ENCODE results near the gene PLEKHH3. TPM values are rescaled to one million over a fixed set of nuclear protein-coding genes. Genes with fewer than 3 reads are reported as not detected.
"Not testable (repeated sequence)": the region's sequence is repeated elsewhere in the genome, so short reads cannot be mapped to it uniquely, and the experiment has no call there.

PLEKHH3 gene
- total and polyA plus RNA-seq, 4 donors: 5.5 to 26.4 (median 20.3) TPM

GRCh38 chr17:42642336-42642735, 34.5 kb downstream of the PLEKHH3 start:
- H3K27ac ChIP-seq (ENCODE audit: low read depth, low read length): no peak overlapping the region
- H3K4me1 ChIP-seq (ENCODE audit: control insufficient read depth, insufficient read depth, low read length): no peaks in the 10 kb centered on the region
- no peaks in the 10 kb centered on the region for H3K36me3 ChIP-seq (ENCODE audit: control insufficient read depth, insufficient read depth, low read length)
- no peak overlapping the region for H3K4me3 ChIP-seq (ENCODE audit: low read depth, low read length)
- no peaks in the 10 kb centered on the region for H3K27me3 ChIP-seq (ENCODE audit: control insufficient read depth, insufficient read depth, low read length)
- peak in 1 of 6 donors; percentile 9 for DNase-seq (ENCODE audit: low read depth in 4 of 6, low spot score in 6 of 6)
- H3K9me3 ChIP-seq (ENCODE audit: control insufficient read depth, insufficient read depth, low read length): no peaks in the 10 kb centered on the region
- 29% methylated on average over 1 of the region's 2 CpGs for WGBS (ENCODE audit: insufficient coverage)

- Histone ChIP-seq H3K9me3 (ENCODE audit: control insufficient read depth, insufficient read depth, low read length) (no peaks in the 10 kb centered on the region), H3K4me3 (ENCODE audit: low read depth, low read length) (no peak overlapping the region), H3K36me3 (ENCODE audit: control insufficient read depth, insufficient read depth, low read length) (no peaks in the 10 kb centered on the region), H3K27me3 (ENCODE audit: control insufficient read depth, insufficient read depth, low read length) (no peaks in the 10 kb centered on the region), H3K27ac (ENCODE audit: low read depth, low read length) (no peak overlapping the region), H3K4me1 (ENCODE audit: control insufficient read depth, insufficient read depth, low read length) (no peaks in the 10 kb centered on the region)
- 100% methylated on average over 1 of the region's 4 CpGs for WGBS (ENCODE audit: insufficient coverage)
- DNase-seq (ENCODE audit: low read depth in 4 of 6, low spot score in 6 of 6): no peak
Measured at GRCh38 chr17:42640121-42640520, 36.7 kb downstream of the PLEKHH3 start.

- Histone ChIP-seq H3K4me3 (ENCODE audit: low read depth, low read length) (no peak overlapping the region), H3K27ac (ENCODE audit: low read depth, low read length) (no peak overlapping the region), H3K4me1 (ENCODE audit: control insufficient read depth, insufficient read depth, low read length) (no peaks in the 10 kb centered on the region), H3K9me3 (ENCODE audit: control insufficient read depth, insufficient read depth, low read length) (no peaks in the 10 kb centered on the region), H3K27me3 (ENCODE audit: control insufficient read depth, insufficient read depth, low read length) (no peaks in the 10 kb centered on the region), H3K36me3 (ENCODE audit: control insufficient read depth, insufficient read depth, low read length) (no peaks in the 10 kb centered on the region)
- DNase-seq (ENCODE audit: low read depth in 4 of 6, low spot score in 6 of 6): no peak
- WGBS (ENCODE audit: insufficient coverage): 73% methylated on average over 6 of the region's 7 CpGs
Measured at GRCh38 chr17:42639525-42640113, 37.2 kb downstream of the PLEKHH3 start.

GRCh38 chr17:42632949-42633444, 43.8 kb downstream of the PLEKHH3 start:
- H3K27me3 ChIP-seq (ENCODE audit: control insufficient read depth, insufficient read depth, low read length): no peaks in the 10 kb centered on the region
- no peaks in the 10 kb centered on the region for H3K36me3 ChIP-seq (ENCODE audit: control insufficient read depth, insufficient read depth, low read length)
- 89% methylated on average over 9 of the region's 9 CpGs for WGBS (ENCODE audit: insufficient coverage)

GRCh38 chr17:42629411-42630009, 47.3 kb downstream of the PLEKHH3 start:
- Histone ChIP-seq H3K27me3 (ENCODE audit: control insufficient read depth, insufficient read depth, low read length) (no peaks in the 10 kb centered on the region), H3K4me1 (ENCODE audit: control insufficient read depth, insufficient read depth, low read length) (no peaks in the 10 kb centered on the region), H3K27ac (ENCODE audit: low read depth, low read length) (no peak overlapping the region), H3K36me3 (ENCODE audit: control insufficient read depth, insufficient read depth, low read length) (no peaks in the 10 kb centered on the region), H3K4me3 (ENCODE audit: low read depth, low read length) (no peak overlapping the region), H3K9me3 (ENCODE audit: control insufficient read depth, insufficient read depth, low read length) (no peaks in the 10 kb centered on the region)
- WGBS (ENCODE audit: insufficient coverage): 82% methylated on average over 2 of the region's 3 CpGs
- DNase-seq (ENCODE audit: low read depth in 4 of 6, low spot score in 6 of 6): no peak

More at GRCh38 chr17:42632949-42633444, 43.8 kb downstream of the PLEKHH3 start:
- no peak overlapping the region for H3K4me3 ChIP-seq (ENCODE audit: low read depth, low read length)
- DNase-seq (ENCODE audit: low read depth in 4 of 6, low spot score in 6 of 6): no peak
- H3K9me3 ChIP-seq (ENCODE audit: control insufficient read depth, insufficient read depth, low read length): no peaks in the 10 kb centered on the region
- no peaks in the 10 kb centered on the region for H3K4me1 ChIP-seq (ENCODE audit: control insufficient read depth, insufficient read depth, low read length)
- H3K27ac ChIP-seq (ENCODE audit: low read depth, low read length): no peak overlapping the region

- H3K27ac ChIP-seq (ENCODE audit: low read depth, low read length); H3K27me3 ChIP-seq (ENCODE audit: control insufficient read depth, insufficient read depth, low read length); H3K9me3 ChIP-seq (ENCODE audit: control insufficient read depth, insufficient read depth, low read length); H3K36me3 ChIP-seq (ENCODE audit: control insufficient read depth, insufficient read depth, low read length); DNase-seq (ENCODE audit: low read depth in 4 of 6, low spot score in 6 of 6); H3K4me3 ChIP-seq (ENCODE audit: low read depth, low read length); H3K4me1 ChIP-seq (ENCODE audit: control insufficient read depth, insufficient read depth, low read length): not testable (repeated sequence)
- 89% methylated on average over 3 of the region's 6 CpGs for WGBS (ENCODE audit: insufficient coverage)
Measured at GRCh38 chr17:42627032-42627764, 49.6 kb downstream of the PLEKHH3 start.

- Histone ChIP-seq H3K36me3 (ENCODE audit: control insufficient read depth, insufficient read depth, low read length) (no peaks in the 10 kb centered on the region), H3K4me1 (ENCODE audit: control insufficient read depth, insufficient read depth, low read length) (peaks cover under 1% of the 10 kb centered on the region), H3K27ac (ENCODE audit: low read depth, low read length) (no peak overlapping the region), H3K4me3 (ENCODE audit: low read depth, low read length) (no peak overlapping the region), H3K27me3 (ENCODE audit: control insufficient read depth, insufficient read depth, low read length) (no peaks in the 10 kb centered on the region), H3K9me3 (ENCODE audit: control insufficient read depth, insufficient read depth, low read length) (no peaks in the 10 kb centered on the region)
- 94% methylated on average over 6 of the region's 7 CpGs for WGBS (ENCODE audit: insufficient coverage)
- no peak for DNase-seq (ENCODE audit: low read depth in 4 of 6, low spot score in 6 of 6)
Measured at GRCh38 chr17:42623732-42624596, 52.8 kb downstream of the PLEKHH3 start.

GRCh38 chr17:42623271-42623670, 53.5 kb downstream of the PLEKHH3 start:
- no CpG with 5 or more reads among the region's 2 CpGs for WGBS (ENCODE audit: insufficient coverage)
- H3K27me3 ChIP-seq (ENCODE audit: control insufficient read depth, insufficient read depth, low read length): no peaks in the 10 kb centered on the region
- H3K9me3 ChIP-seq (ENCODE audit: control insufficient read depth, insufficient read depth, low read length): no peaks in the 10 kb centered on the region
- H3K4me1 ChIP-seq (ENCODE audit: control insufficient read depth, insufficient read depth, low read length): peaks cover 6% of the 10 kb centered on the region
- H3K27ac ChIP-seq (ENCODE audit: low read depth, low read length): no peak overlapping the region
- H3K36me3 ChIP-seq (ENCODE audit: control insufficient read depth, insufficient read depth, low read length): no peaks in the 10 kb centered on the region
- no peak overlapping the region for H3K4me3 ChIP-seq (ENCODE audit: low read depth, low read length)
- DNase-seq (ENCODE audit: low read depth in 4 of 6, low spot score in 6 of 6): no peak

- not testable (repeated sequence) for H3K27me3 ChIP-seq (ENCODE audit: control insufficient read depth, insufficient read depth, low read length); H3K4me3 ChIP-seq (ENCODE audit: low read depth, low read length); H3K27ac ChIP-seq (ENCODE audit: low read depth, low read length); DNase-seq (ENCODE audit: low read depth in 4 of 6, low spot score in 6 of 6); H3K9me3 ChIP-seq (ENCODE audit: control insufficient read depth, insufficient read depth, low read length); H3K36me3 ChIP-seq (ENCODE audit: control insufficient read depth, insufficient read depth, low read length)
- WGBS (ENCODE audit: insufficient coverage): 89% methylated on average over 2 of the region's 3 CpGs
- peaks cover 13% of the 10 kb centered on the region for H3K4me1 ChIP-seq (ENCODE audit: control insufficient read depth, insufficient read depth, low read length)
Measured at GRCh38 chr17:42621987-42622386, 54.8 kb downstream of the PLEKHH3 start.

All from spinal cord (tissue), 10 donors.